ENCODE results near the gene RTN4RL1. TPM values are rescaled to one million over a fixed set of nuclear protein-coding genes. Genes with fewer than 3 reads are reported as not detected.
A peak's percentile ranks its signal among the peaks of the same experiment; 100 is the strongest.

Gene RTN4RL1
- total RNA-seq, 2 experiments from 2014 or later = 0.17 to 0.21 TPM

DNA sequence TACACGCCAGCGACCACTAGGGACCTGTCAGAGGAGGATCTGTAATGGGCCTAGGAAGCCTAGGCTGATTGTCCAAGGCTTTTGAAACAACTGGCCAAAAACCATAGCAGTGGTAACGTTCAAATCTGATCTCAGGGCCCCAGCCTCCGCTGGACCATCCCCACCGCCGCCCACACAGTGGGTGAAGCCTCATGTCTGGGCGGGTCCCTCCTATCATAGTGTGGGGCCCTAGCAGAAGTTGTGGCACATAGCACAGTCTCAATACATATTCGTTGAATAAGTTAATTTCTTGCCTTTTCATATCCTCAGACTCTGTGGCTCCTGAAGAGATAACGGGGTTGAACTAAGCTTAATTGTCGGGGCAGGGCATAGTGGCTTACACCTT lies 5.6 kb upstream of the RTN4RL1 start:
- CTCF ChIA-PET = interaction anchor here (1.3 kb wide), 1 partner anchor 160 kb away, joined by 3 read pairs; no protein-coding TSS in a partner anchor
- Mint-ChIP-seq H3K27ac (peak overlapping the region; percentile 67), H3K9me3 (no peaks in the 10 kb centered on the region), H3K36me3 (no peaks in the 10 kb centered on the region), H3K4me3 (peak overlapping the region; percentile 95), H3K27me3 (peaks cover 18% of the 10 kb centered on the region), H3K4me1 (ENCODE audit: low read depth) (peaks cover 13% of the 10 kb centered on the region)
- DNase-seq = no peak
- intact Hi-C loops (cut with micrococcal nuclease) = loop anchor here (1.0 to 10.0 kb wide), 4 partner anchors 11 to 386 kb away; partner anchors contain the start of genes RILP and SCARF1
- POLR2A ChIA-PET = no interaction called here

DNA sequence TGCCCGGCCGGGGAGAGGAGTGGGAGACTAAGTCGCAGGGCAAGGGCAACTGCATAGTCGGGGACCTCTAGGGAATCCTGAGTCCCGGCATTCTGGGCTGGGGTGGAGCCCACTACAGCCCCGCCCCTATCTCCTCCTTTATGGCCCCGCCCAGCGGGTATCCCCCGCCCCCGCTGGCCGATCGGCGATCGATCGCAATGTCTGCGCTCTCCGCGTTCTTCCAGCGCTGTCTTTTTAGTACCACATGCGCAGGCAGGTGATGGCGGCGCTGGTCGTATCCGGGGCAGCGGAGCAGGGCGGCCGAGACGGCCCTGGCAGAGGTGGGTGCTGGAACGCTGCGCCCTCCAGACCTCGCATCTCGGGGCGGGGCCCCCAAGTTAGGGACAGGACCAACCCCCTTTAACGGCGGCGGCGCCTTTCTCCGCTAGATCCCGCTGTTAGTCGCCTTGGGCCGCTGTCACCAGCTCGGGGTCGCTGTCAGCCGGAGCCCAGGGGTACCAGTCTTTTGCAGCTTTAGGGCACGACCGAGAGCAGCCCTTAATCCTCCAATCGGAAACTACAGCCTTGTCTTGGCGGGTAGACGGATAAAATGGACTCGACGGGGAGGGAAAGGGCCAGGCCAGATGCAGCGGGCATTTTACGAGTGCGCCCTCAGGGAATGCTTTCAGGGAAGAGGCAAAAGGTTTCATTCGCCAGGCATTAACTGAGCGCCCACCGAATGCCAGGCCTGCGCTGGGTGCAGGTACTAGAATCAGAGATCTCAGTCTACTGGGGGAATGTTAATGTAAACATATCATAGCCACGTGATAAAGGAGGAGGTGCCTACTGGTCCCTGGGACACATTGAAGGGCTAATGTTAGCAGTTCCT lies 5.0 kb upstream of the RTN4RL1 start, which contains the start of gene DPH1:
TSS of gene DPH1 (plus strand) at position 243 of the 868 bp plus-strand sequence. CDS start at position 260, 17 bp downstream.
- H3K4me1 Mint-ChIP-seq (ENCODE audit: low read depth) = peaks cover 15% of the 10 kb centered on the region
- peak within 1 kb of the TSS; percentile 95 for H3K4me3 Mint-ChIP-seq
- intact Hi-C loops (cut with micrococcal nuclease) = loop anchor here (1.0 to 10.0 kb wide), 4 partner anchors 11 to 385 kb away; partner anchors contain the start of genes RILP and SCARF1
- ChIA-PET POLR2A (no interaction called here), CTCF (interaction anchor here (1.3 to 1.8 kb wide), 2 partner anchors 160 to 313 kb away, joined by 3 to 4 read pairs; no protein-coding TSS in a partner anchor)
- DNase-seq = peak; percentile 92
- no peaks in the 10 kb centered on the region for H3K36me3 Mint-ChIP-seq
- H3K9me3 Mint-ChIP-seq = no peaks in the 10 kb centered on the region
- H3K27ac Mint-ChIP-seq = peak within 1 kb of the TSS; percentile 67
- H3K27me3 Mint-ChIP-seq = peaks cover 22% of the 10 kb centered on the region

DNA sequence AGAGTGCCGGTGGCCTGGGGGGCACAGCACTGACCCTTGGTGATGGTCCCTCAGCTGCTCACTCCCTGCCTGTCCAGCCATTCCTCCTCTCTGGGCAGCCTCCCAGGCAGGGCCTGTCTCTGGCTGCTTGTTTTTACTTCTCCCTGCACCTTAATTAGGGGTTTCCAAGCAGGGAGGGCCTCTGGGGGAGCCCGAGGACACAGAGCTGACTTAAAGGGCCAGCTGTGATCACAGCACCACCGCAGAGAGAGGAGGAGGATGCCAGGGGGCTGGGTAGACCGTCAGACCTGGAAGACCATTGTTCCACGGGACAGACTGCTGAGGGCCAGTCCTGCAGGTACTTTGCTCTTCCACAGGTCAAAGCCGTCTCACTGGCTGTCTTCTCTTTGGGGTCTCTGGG lies 3.6 kb upstream of the RTN4RL1 start:
- ChIA-PET CTCF (interaction anchor here (0.6 to 1.8 kb wide), 4 partner anchors 26 to 312 kb away, joined by 3 to 5 read pairs (median 4); partner anchors contain the start of gene HIC1), POLR2A (no interaction called here)
- no peak overlapping the region for H3K4me3 Mint-ChIP-seq
- peaks cover 16% of the 10 kb centered on the region for H3K4me1 Mint-ChIP-seq (ENCODE audit: low read depth)
- intact Hi-C loops (cut with micrococcal nuclease) = no loop called here
- no peak overlapping the region for H3K27ac Mint-ChIP-seq
- no peaks in the 10 kb centered on the region for H3K36me3 Mint-ChIP-seq
- H3K9me3 Mint-ChIP-seq = no peaks in the 10 kb centered on the region
- peaks cover 24% of the 10 kb centered on the region for H3K27me3 Mint-ChIP-seq
- no peak for DNase-seq

DNA sequence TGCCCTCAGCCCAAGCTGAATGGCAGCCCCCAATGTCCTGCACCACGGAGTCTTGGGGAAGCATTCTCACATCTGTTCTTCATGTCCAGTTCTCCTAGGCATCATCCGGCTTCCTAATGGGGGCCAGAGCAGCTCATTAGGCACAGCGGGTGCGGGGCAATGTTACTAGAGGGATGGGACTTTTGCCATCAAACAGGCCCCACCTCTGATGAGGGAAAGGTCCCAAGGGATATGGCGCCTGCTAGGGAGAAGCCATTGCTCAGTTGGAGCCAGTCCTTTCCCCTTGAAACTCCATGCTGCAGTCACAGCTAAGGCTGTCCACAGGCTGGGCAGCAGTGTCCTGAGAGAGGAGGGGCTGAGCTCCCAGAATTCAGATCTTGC lies 3.1 kb upstream of the RTN4RL1 start:
- Mint-ChIP-seq H3K27ac (no peak overlapping the region), H3K9me3 (no peaks in the 10 kb centered on the region), H3K36me3 (no peaks in the 10 kb centered on the region), H3K4me3 (no peak overlapping the region), H3K27me3 (peaks cover 26% of the 10 kb centered on the region), H3K4me1 (ENCODE audit: low read depth) (peaks cover 19% of the 10 kb centered on the region)
- DNase-seq = no peak
- POLR2A ChIA-PET = no interaction called here
- intact Hi-C loops (cut with micrococcal nuclease) = no loop called here
- CTCF ChIA-PET = interaction anchor here (0.8 to 1.1 kb wide), 2 partner anchors 27 to 216 kb away, joined by 3 to 5 read pairs; no protein-coding TSS in a partner anchor

- peaks cover 29% of the 10 kb centered on the region for H3K27me3 Mint-ChIP-seq
- H3K4me1 Mint-ChIP-seq (ENCODE audit: low read depth) = peaks cover 19% of the 10 kb centered on the region
- H3K27ac Mint-ChIP-seq = no peak overlapping the region
- no peaks in the 10 kb centered on the region for H3K9me3 Mint-ChIP-seq
- H3K4me3 Mint-ChIP-seq = no peak overlapping the region
- CTCF ChIA-PET = interaction anchor here (1.1 kb wide), 1 partner anchor 119 kb away, joined by 3 read pairs; no protein-coding TSS in a partner anchor
- intact Hi-C loops (cut with micrococcal nuclease) = no loop called here
- peak; percentile 14 for DNase-seq
- POLR2A ChIA-PET = no interaction called here
- H3K36me3 Mint-ChIP-seq = no peaks in the 10 kb centered on the region
Measured at GRCh38 chr17:2027528-2028233, 2.5 kb upstream of the RTN4RL1 start.

DNA sequence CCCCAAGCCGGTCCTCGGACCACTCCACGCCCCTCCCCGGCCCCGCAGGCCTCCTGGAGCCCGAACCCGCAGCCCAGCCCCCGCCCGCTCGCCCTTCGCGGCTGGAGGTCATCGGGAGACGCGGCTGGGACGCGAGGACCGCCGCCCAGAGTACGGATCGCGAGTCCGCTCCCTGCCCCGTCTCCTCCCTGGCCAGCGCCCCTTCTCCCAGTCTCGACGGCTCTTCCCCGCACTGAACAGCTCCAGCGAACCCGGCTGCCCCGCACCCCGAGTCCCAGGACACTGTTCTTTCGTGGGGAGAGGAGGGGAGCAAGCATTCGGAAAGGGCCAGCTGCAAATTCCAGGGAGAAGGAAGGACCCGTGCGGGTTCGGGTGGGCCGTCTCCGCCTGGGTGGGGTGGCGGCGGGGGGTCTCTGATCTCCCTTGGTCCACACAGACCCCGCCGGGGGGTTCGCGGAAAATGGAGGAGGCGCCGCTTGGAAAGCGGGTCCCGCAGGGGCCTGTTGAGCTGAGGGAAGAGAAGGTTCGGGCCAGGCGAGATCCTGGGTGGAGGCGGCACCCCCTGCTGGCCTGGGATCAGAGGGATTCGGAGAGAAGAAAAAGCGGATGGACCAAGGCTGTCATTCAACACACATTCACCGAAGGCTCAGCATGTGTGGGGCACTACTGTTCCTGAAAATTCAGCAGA lies 632 bp upstream of the RTN4RL1 start:
- intact Hi-C loops (cut with micrococcal nuclease) = no loop called here
- Mint-ChIP-seq H3K27ac (no peak overlapping the region), H3K9me3 (no peaks in the 10 kb centered on the region), H3K4me3 (peak overlapping the region; percentile 66), H3K36me3 (no peaks in the 10 kb centered on the region), H3K4me1 (ENCODE audit: low read depth) (peaks cover 12% of the 10 kb centered on the region), H3K27me3 (peaks cover 31% of the 10 kb centered on the region)
- ChIA-PET CTCF (interaction anchor here (0.6 to 3.6 kb wide), 13 partner anchors 29 to 390 kb away, joined by 3 to 23 read pairs (median 4); partner anchors contain the start of genes HIC1 and RILP), POLR2A (no interaction called here)
- DNase-seq = peak; percentile 58

DNA sequence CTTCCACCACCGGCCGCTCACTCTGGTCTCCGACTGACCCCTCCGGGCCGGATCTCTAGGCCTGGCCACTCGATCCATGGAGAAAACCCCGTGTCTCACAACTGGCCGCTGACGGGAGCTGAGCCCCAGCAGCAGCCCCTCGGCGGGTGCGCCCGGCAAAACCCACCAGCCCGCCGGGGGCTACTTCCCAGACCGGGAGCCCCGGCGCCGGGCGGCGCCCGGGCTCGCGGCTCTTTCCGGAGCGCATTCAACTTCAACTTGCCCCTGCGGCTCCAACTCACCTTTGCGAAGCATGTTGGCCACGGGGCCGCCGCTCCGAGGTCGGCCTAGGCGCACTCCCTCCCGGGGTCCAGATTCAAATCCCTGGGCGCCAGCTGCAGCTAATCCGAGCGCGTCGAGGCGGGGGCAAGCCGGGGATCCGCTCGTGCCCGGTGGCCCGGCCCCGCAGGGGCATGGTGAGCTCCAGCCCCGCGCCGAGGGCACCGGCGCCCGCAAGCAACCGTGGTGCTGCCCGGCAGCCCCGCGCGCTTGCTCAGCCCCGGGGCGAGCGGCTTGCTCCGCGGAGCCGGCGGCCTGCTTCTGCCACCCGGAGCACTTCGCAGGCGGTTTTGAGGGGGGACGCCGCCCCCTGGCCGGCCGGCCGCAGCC lies 438 bp downstream of the RTN4RL1 start:
- intact Hi-C loops (cut with micrococcal nuclease) = no loop called here
- Mint-ChIP-seq H3K4me1 (ENCODE audit: low read depth) (peaks cover 9% of the 10 kb centered on the region), H3K27me3 (peaks cover 31% of the 10 kb centered on the region), H3K36me3 (no peaks in the 10 kb centered on the region), H3K27ac (no peak overlapping the region), H3K9me3 (no peaks in the 10 kb centered on the region), H3K4me3 (peak overlapping the region; percentile 32)
- ChIA-PET POLR2A (interaction anchor here (0.5 to 0.6 kb wide), 3 partner anchors 302 to 309 kb away, joined by 3 read pairs; no protein-coding TSS in a partner anchor), CTCF (interaction anchor here (0.7 to 3.6 kb wide), 7 partner anchors 20 to 303 kb away, joined by 3 to 23 read pairs (median 9); partner anchors contain the start of gene HIC1)
- peak; percentile 17 for DNase-seq

- intact Hi-C loops (cut with micrococcal nuclease) = no loop called here
- Mint-ChIP-seq H3K9me3 (no peaks in the 10 kb centered on the region), H3K4me3 (peak overlapping the region; percentile 59), H3K36me3 (no peaks in the 10 kb centered on the region), H3K27ac (no peak overlapping the region), H3K4me1 (ENCODE audit: low read depth) (peaks cover 9% of the 10 kb centered on the region), H3K27me3 (peaks cover 33% of the 10 kb centered on the region)
- ChIA-PET POLR2A (interaction anchor here (0.7 kb wide), 1 partner anchor 63 kb away, joined by 3 read pairs; no protein-coding TSS in a partner anchor), CTCF (interaction anchor here (1.2 to 3.6 kb wide), 5 partner anchors 31 to 302 kb away, joined by 4 to 23 read pairs (median 11); partner anchors contain the start of gene HIC1)
- DNase-seq = peak; percentile 49
Measured at GRCh38 chr17:2023692-2024571, 1.2 kb downstream of the RTN4RL1 start.

- DNase-seq = no peak
- POLR2A ChIA-PET = interaction anchor here (0.7 kb wide), 1 partner anchor 64 kb away, joined by 3 read pairs; no protein-coding TSS in a partner anchor
- CTCF ChIA-PET = interaction anchor here (1.2 to 3.6 kb wide), 3 partner anchors 32 to 141 kb away, joined by 4 to 23 read pairs (median 5); no protein-coding TSS in a partner anchor
- intact Hi-C loops (cut with micrococcal nuclease) = no loop called here
- H3K27ac Mint-ChIP-seq = no peak overlapping the region
- no peak overlapping the region for H3K4me3 Mint-ChIP-seq
- H3K27me3 Mint-ChIP-seq = peaks cover 31% of the 10 kb centered on the region
- no peaks in the 10 kb centered on the region for H3K9me3 Mint-ChIP-seq
- peaks cover 9% of the 10 kb centered on the region for H3K4me1 Mint-ChIP-seq (ENCODE audit: low read depth)
- no peaks in the 10 kb centered on the region for H3K36me3 Mint-ChIP-seq
Measured at GRCh38 chr17:2023256-2023655, 1.9 kb downstream of the RTN4RL1 start.

DNA sequence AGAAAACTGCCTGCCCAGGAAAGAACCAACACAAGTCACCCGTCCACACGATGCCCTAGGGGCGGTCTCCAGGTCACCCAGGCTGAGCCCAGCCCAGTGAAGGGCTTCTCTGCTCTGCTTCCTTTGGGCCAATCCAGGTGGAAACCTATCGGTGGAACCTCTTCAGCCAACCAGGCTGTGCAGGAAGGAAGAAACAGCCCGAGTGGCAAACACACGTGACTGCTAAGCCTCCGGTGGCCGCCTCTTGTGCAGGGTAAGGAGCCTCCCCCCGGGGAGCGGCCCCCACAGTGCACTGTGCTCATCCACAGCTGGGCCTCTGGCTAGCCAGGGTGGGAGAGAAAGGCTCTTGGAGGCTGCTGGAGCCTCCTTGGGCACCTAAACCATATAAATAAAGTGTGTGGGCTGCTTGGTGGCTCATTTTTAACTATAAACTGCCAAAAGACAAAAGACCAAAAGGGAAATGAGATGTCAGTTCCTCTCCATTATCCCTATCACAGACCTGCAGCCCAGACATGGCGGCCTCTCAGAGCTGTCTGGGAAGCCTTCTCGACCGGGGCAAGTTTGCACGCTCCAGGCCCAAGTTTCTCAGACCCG lies 2.4 kb downstream of the RTN4RL1 start:
- ChIA-PET CTCF (interaction anchor here (1.2 to 3.6 kb wide), 2 partner anchors 33 to 113 kb away, joined by 4 to 23 read pairs; no protein-coding TSS in a partner anchor), POLR2A (no interaction called here)
- H3K36me3 Mint-ChIP-seq = no peaks in the 10 kb centered on the region
- no peak overlapping the region for H3K27ac Mint-ChIP-seq
- DNase-seq = peak; percentile 11
- no peak overlapping the region for H3K4me3 Mint-ChIP-seq
- peaks cover 28% of the 10 kb centered on the region for H3K27me3 Mint-ChIP-seq
- intact Hi-C loops (cut with micrococcal nuclease) = no loop called here
- H3K9me3 Mint-ChIP-seq = no peaks in the 10 kb centered on the region
- peaks cover 9% of the 10 kb centered on the region for H3K4me1 Mint-ChIP-seq (ENCODE audit: low read depth)

Measured in activated CD4-positive, alpha-beta memory T cell treated with anti-CD3 and anti-CD28 coated beads for 36 hours (primary cell).